Uterus (tissue), 4 donors: ENCODE data around the gene ASCC1. TPM values are rescaled to one million over a fixed set of nuclear protein-coding genes. Genes with fewer than 3 reads are reported as not detected.
A peak's percentile ranks its signal among the peaks of the same experiment; 100 is the strongest.

Experiments used
- DNase-seq, 2 donors: peaks; one replicate each; pipeline ENCODE4 v3.0.0-alpha.2; 2019 to 2020
- H3K27ac ChIP-seq, 2 donors: fragments of 200-600 bp; sonication (generic); 1 replicate in 1 of 2; 2 replicates in 1 of 2; pipeline ENCODE4 v1.5.1; 2016 to 2018
- H3K27me3 ChIP-seq, 2 donors: fragments of 200-600 bp; sonication (generic); one replicate each; pipeline ENCODE4 v1.5.1; 2018 to 2019; ENCODE audit warnings: control low read depth in 1 of 2
- H3K36me3 ChIP-seq, 2 donors: fragments of 200-600 bp; sonication (generic); one replicate each; pipeline ENCODE4 v1.5.1; 2019; ENCODE audit warnings: control low read depth in 1 of 2
- H3K4me1 ChIP-seq, 2 donors: fragments of 200-600 bp; sonication (generic); one replicate each; pipeline ENCODE4 v1.5.1; 2018 to 2019; ENCODE audit warnings: control low read depth in 1 of 2
- H3K4me3 ChIP-seq, 2 donors: fragments of 200-600 bp; sonication (generic); 1 replicate in 1 of 2; 2 replicates in 1 of 2; pipeline ENCODE4 v1.5.1; 2018 to 2019; ENCODE audit warnings: mild to moderate bottlenecking in 1 of 2
- H3K9me3 ChIP-seq, 2 donors: fragments of 200-600 bp; sonication (generic); one replicate each; pipeline ENCODE4 v1.5.1; 2019; ENCODE audit warnings: control low read depth in 1 of 2
- POLR2A ChIP-seq, 2 donors: fragments of 450-650 bp; IDR thresholded peaks; one replicate each; pipeline ENCODE4 v1.6.1; 2016; ENCODE audit warnings: antibody characterized with exemption in 2 of 2, mild to moderate bottlenecking in 1 of 2, moderate library complexity in 1 of 2
- intact Hi-C: fragments of 100-400 bp; cut with DNase I; formaldehyde crosslinking; loops from one replicate; pipeline ENCODE4 v1.15.1; 2023; ENCODE audit warnings: low total_unique reads
- total RNA-seq, 4 donors: library from RNA; depleted of rRNA in 3 of 4; stranded (reverse); fragments of >200 nt in 3 of 4; gene quantifications; one replicate each; pipeline versions ENCODE4 v1.1.0 to v1.2.4, GENCODE V29; 2014 to 2023
- TF ChIP-seq, protein P1 (sequence below), 4 experiments: fragments of 200-600 bp in 2 of 4; fragments of 450-650 bp in 2 of 4; sonication (generic) in 2 of 4; IDR thresholded peaks; one replicate each; pipeline ENCODE4 v1.5.1; 2016 to 2019; ENCODE audit warnings: antibody characterized with exemption in 4 of 4, mild to moderate bottlenecking in 2 of 4, moderate library complexity in 1 of 4
- donor health status: DM: yes; HTN: yes; CAD: no.

The ASCC1 gene
- total RNA-seq, 4 donors from 2014 or later = 17.9 to 156 (median 38.4) TPM

DNA sequence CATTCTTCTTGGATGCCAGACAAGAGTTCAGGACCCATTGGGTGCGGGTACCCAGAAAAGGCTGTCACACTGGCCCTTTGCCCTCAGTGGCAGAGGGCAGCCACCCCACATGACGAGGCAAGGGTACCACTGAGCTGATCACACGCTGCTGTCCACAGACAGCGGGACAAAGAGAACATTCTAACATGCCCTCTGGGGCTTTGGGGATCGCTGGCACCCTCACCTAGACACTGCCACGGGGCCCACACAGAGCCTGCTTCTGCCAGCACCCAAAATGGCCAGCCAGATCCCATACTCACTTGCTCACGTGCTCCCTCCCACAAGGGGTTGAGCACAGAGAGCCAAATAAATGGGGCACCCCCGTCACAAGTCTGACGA lies 111.0 kb downstream of the ASCC1 start:
- intact Hi-C loops = no loop called here
- H3K4me3 ChIP-seq = no peak overlapping the region
- peak overlapping the region; percentile 17 to 48 for H3K27ac ChIP-seq
- H3K9me3 ChIP-seq = no peaks in the 10 kb centered on the region
- H3K4me1 ChIP-seq = no peaks in the 10 kb centered on the region
- no peaks in the 10 kb centered on the region for H3K27me3 ChIP-seq
- no peak for DNase-seq
- TF ChIP-seq, protein P1, sequence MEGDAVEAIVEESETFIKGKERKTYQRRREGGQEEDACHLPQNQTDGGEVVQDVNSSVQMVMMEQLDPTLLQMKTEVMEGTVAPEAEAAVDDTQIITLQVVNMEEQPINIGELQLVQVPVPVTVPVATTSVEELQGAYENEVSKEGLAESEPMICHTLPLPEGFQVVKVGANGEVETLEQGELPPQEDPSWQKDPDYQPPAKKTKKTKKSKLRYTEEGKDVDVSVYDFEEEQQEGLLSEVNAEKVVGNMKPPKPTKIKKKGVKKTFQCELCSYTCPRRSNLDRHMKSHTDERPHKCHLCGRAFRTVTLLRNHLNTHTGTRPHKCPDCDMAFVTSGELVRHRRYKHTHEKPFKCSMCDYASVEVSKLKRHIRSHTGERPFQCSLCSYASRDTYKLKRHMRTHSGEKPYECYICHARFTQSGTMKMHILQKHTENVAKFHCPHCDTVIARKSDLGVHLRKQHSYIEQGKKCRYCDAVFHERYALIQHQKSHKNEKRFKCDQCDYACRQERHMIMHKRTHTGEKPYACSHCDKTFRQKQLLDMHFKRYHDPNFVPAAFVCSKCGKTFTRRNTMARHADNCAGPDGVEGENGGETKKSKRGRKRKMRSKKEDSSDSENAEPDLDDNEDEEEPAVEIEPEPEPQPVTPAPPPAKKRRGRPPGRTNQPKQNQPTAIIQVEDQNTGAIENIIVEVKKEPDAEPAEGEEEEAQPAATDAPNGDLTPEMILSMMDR (IDR thresholded peaks at IDR 0.05) = no peak
- TF ChIP-seq POLR2A (IDR thresholded peaks at IDR 0.05) = no peak
- no peaks in the 10 kb centered on the region for H3K36me3 ChIP-seq

DNA sequence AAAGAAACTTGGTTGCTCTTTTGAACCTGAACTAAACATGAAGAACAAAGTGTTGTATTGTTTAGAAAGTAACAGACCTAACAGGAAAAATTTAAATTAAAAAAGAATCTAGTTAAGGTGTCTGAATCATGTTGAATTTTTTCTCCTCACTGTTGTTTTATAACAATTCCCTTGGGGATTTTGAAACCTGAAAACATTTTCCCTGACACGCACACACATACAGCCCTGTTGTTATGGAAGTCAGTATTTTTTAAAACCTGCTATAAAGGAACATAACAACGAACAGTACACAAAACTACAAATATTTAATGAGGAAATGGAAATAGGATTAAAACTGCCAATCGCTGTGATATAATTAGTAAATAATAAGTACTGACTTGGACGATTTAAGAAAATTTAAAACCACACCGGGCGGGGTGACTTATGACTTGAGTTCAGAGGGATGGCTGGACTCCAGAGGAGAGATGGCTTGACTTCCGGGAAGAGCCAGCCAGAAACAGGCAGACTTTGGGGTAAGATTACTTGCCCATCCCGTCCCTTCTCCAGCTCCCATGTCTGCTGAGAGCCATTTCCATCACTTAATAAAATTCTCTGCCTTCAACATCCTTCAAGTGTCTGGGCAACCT lies 111.5 kb downstream of the ASCC1 start:
- Histone ChIP-seq H3K36me3 (no peaks in the 10 kb centered on the region), H3K27ac (peak overlapping the region; percentile 17 to 48), H3K4me1 (no peaks in the 10 kb centered on the region), H3K4me3 (no peak overlapping the region), H3K9me3 (no peaks in the 10 kb centered on the region), H3K27me3 (no peaks in the 10 kb centered on the region)
- intact Hi-C loops = no loop called here
- no peak for TF ChIP-seq POLR2A (IDR thresholded peaks at IDR 0.05)
- TF ChIP-seq, protein P1 (IDR thresholded peaks at IDR 0.05) = no peak
- no peak for DNase-seq

DNA sequence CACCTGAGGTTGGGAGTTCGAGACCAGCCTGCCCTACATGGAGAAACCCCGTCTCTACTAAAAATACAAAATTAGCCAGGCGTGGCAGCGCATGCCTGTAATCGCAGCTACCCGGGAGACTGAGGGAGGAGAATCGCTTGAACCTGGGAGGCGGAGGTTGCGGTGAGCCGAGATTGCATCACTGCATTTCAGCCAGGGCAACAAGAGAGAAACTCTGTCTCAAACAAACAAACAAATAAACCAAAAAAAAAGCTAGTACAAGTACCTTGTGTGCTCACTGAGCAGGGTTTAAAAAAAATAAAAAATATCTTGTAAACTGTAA lies 116.5 kb downstream of the ASCC1 start:
- no peaks in the 10 kb centered on the region for H3K36me3 ChIP-seq
- TF ChIP-seq, protein P1 (IDR thresholded peaks at IDR 0.05) = no peak
- no peak for TF ChIP-seq POLR2A (IDR thresholded peaks at IDR 0.05)
- H3K27me3 ChIP-seq = no peaks in the 10 kb centered on the region
- intact Hi-C loops = no loop called here
- H3K4me1 ChIP-seq = no peaks in the 10 kb centered on the region
- H3K27ac ChIP-seq = no peak overlapping the region
- DNase-seq = no peak
- no peak overlapping the region for H3K4me3 ChIP-seq
- H3K9me3 ChIP-seq = no peaks in the 10 kb centered on the region

DNA sequence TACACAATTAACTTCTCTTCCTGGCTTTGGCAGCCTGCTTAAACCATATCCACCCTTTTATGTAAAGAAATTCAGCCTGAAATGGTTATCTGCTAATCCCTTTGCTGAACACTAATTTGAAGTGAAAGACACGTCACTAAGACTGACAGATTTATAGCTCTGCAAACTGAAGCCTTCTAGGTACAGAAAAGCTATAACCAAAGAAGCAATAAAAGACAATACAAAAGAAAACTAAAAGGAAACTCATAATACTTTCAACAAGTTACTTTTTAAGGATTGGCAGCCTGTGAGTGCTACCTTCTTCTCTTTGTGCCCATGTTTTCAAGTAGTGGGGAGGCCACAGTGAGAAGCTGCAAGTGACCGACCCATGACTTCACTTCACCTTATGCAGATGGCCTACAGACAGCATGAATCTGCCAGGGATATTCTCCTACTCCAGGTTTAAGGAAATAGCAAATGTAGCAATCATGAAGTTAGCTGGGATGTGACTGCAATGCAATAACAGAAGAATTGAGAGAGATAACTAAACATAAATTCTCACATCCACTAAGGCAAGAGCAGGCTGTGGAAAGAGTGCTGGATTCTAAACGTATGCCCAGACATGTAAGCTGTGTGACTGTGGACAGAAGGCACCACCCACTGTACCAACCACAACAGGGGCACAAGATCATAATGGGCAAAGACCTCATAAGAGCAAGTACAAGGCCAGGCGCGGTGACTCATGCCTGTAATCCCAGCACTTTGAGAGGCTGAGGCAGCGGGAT lies 117.1 kb downstream of the ASCC1 start:
- TF ChIP-seq, protein P1 (IDR thresholded peaks at IDR 0.05) = no peak
- TF ChIP-seq POLR2A (IDR thresholded peaks at IDR 0.05) = no peak
- no peak for DNase-seq

DNA sequence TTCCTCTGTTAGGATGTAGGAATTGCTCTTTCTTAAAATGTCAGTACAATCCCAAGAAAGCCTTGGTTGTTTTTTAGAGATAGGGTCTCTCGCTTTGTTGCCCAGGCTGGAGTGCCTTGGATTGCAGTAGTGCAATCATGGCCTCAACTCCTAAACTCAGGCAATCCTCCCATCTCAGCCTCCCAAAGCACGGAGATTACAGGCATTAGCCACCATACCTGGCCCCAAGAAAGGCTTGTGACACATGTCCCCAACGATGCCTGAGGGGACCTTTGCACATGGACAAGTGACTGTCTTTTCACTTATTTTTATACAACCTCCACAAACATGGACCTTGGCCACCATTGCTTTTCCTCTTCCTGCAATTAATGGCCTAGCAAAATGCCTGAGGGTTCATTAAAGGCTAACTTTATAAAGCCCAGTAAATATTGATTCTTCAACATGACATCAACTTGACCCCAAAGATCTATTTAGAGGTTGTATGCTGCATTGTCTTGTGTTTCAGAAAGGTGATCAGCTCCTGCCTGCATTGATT lies 117.7 kb downstream of the ASCC1 start:
- no peak for DNase-seq
- no peaks in the 10 kb centered on the region for H3K36me3 ChIP-seq
- intact Hi-C loops = no loop called here
- H3K9me3 ChIP-seq = no peaks in the 10 kb centered on the region
- no peak overlapping the region for H3K4me3 ChIP-seq
- no peak overlapping the region for H3K27ac ChIP-seq
- no peaks in the 10 kb centered on the region for H3K4me1 ChIP-seq
- no peaks in the 10 kb centered on the region for H3K27me3 ChIP-seq
- TF ChIP-seq, protein P1 (IDR thresholded peaks at IDR 0.05) = no peak
- TF ChIP-seq POLR2A (IDR thresholded peaks at IDR 0.05) = no peak

More for the DNA sequence above, 117.1 kb downstream of the ASCC1 start:
- Histone ChIP-seq H3K4me1 (no peaks in the 10 kb centered on the region), H3K27me3 (no peaks in the 10 kb centered on the region), H3K36me3 (no peaks in the 10 kb centered on the region), H3K27ac (no peak overlapping the region), H3K9me3 (no peaks in the 10 kb centered on the region), H3K4me3 (no peak overlapping the region)
- intact Hi-C loops = no loop called here
